HepG2 (cell line): ENCODE data around the gene KCNQ1OT1. TPM values are rescaled to one million over a fixed set of nuclear protein-coding genes. Genes with fewer than 3 reads are reported as not detected.
A peak's percentile ranks its signal among the peaks of the same experiment; 100 is the strongest.

ENCODE experiments used
- ATAC-seq: fragments of 200-7000 bp; cut with Tn5 transposase; 3 replicates; pipeline ENCODE4 v1.9.1; 2020; ENCODE audit warnings: mild to moderate bottlenecking, moderate library complexity
- BruUV-seq: library from RNA; stranded (reverse); fragments of 400-500 nt; replicated peaks from 2 replicates; lab custom pipeline; 2021; lab: Mats Ljungman, UMichigan
- CTCF ChIA-PET: fragments of 300-600 bp; formaldehyde crosslinking; extraction: SDS; loops from one replicate; lab custom pipeline; 2021; ENCODE audit warnings: low total read pairs, inconsistent platforms, low intra/inter-chr PET ratio; lab: Yijun Ruan, JAX
- POLR2A ChIA-PET: fragments of 350-600 bp; sonication (Branson Sonifier 250); formaldehyde crosslinking; loops from one replicate; lab custom pipeline; 2020; ENCODE audit warnings: antibody characterized with exemption, inconsistent platforms; lab: Yijun Ruan, JAX
- DNase-seq: peaks from one replicate; pipeline ENCODE4 v3.0.0-alpha.2; 2015; ENCODE audit warnings: low spot score
- FAIRE-seq: peaks from 3 replicates; lab custom pipeline; 2011; peaks lifted over from hg19 to GRCh38; lab: Jason Lieb, UNC
- H2AFZ ChIP-seq: one replicate; pipeline ENCODE4 v1.6.1; 2011; ENCODE audit warnings: low read length, inconsistent platforms
- H3K27ac ChIP-seq: fragments of 300-600 bp; 3 replicates; pipeline ENCODE4 v1.8.0; 2011; ENCODE audit warnings: mixed run types, mild to moderate bottlenecking, mixed read lengths, low read length, inconsistent platforms; ENCODE audit not compliant: insufficient read depth; ENCODE audit errors: extremely low read length
- H3K27me3 ChIP-seq, 2 experiments: fragments of 200-600 bp in 1 of 2; 2 replicates in 1 of 2; 3 replicates in 1 of 2; pipeline versions ENCODE4 v1.6.0 to v1.8.0; 2011; ENCODE audit warnings: low read length in 2 of 2, mild to moderate bottlenecking in 2 of 2, moderate library complexity in 2 of 2, inconsistent platforms in 1 of 2; ENCODE audit not compliant: insufficient read depth in 2 of 2, control insufficient read depth in 1 of 2
- H3K36me3 ChIP-seq, 2 experiments: fragments of 200-600 bp in 1 of 2; replicated peaks in 1 of 2; 2 replicates in 1 of 2; 3 replicates in 1 of 2; pipeline versions ENCODE4 v1.5.1 to v1.8.0; 2011; ENCODE audit warnings: low read length in 2 of 2, inconsistent platforms in 1 of 2; ENCODE audit not compliant: insufficient read depth in 2 of 2, control insufficient read depth in 1 of 2
- H3K4me1 ChIP-seq: 2 replicates; pipeline ENCODE4 v1.5.1; 2012; ENCODE audit warnings: low read length, inconsistent platforms; ENCODE audit not compliant: insufficient read depth
- H3K4me2 ChIP-seq: 2 replicates; pipeline ENCODE4 v1.6.0; 2011; ENCODE audit warnings: low read depth, low read length, inconsistent platforms
- H3K4me3 ChIP-seq, 3 experiments: fragments of 200-600 bp in 1 of 3; sonication (generic), shearing (Covaris generic) in 1 of 3; replicated peaks in 1 of 3; 2 replicates each; pipeline ENCODE4 v1.5.1; 2011 to 2016; ENCODE audit warnings: low read length in 3 of 3, inconsistent platforms in 2 of 3, low read depth in 2 of 3, mild to moderate bottlenecking in 2 of 3, control low read depth in 1 of 3, mixed read lengths in 1 of 3; ENCODE audit not compliant: insufficient read depth in 1 of 3
- H3K79me2 ChIP-seq: one replicate; pipeline ENCODE4 v1.6.1; 2011; ENCODE audit warnings: low read length, inconsistent platforms; ENCODE audit not compliant: insufficient read depth
- H3K9ac ChIP-seq: 2 replicates; pipeline ENCODE4 v1.6.0; 2011; ENCODE audit warnings: mild to moderate bottlenecking, low read depth, low read length, inconsistent platforms; ENCODE audit not compliant: insufficient read depth
- H3K9me3 ChIP-seq: 2 replicates; pipeline ENCODE4 v1.5.1; 2012; ENCODE audit warnings: mild to moderate bottlenecking, low read length
- H4K20me1 ChIP-seq: 2 replicates; pipeline ENCODE4 v1.6.0; 2011; ENCODE audit warnings: inconsistent platforms, mild to moderate bottlenecking, low read length, moderate library complexity; ENCODE audit not compliant: insufficient read depth
- ATF3 ChIP-seq: sonication (generic); formaldehyde crosslinking; IDR thresholded peaks from 2 replicates; pipeline ENCODE4 v1.4.0; 2020; ENCODE audit warnings: missing genetic modification reagents
- ATF7-NPFF ChIP-seq: sonication (generic); formaldehyde crosslinking; IDR thresholded peaks from 2 replicates; pipeline ENCODE4 v1.8.1; 2023; ENCODE audit warnings: mild to moderate bottlenecking, low read depth, missing genetic modification reagents, moderate library complexity
- BRCA1 ChIP-seq: sonication (generic); formaldehyde crosslinking; IDR thresholded peaks from 2 replicates; pipeline ENCODE4 v1.4.0; 2020; ENCODE audit warnings: missing genetic modification reagents
- CCAR2 ChIP-seq: fragments of 200-400 bp; formaldehyde crosslinking; optimal IDR thresholded peaks from 2 replicates; pipeline ENCODE3; 2018; ENCODE audit warnings: low read depth, mild to moderate bottlenecking, low read length, moderate library complexity
- FOXK1 ChIP-seq: sonication (generic); formaldehyde crosslinking; IDR thresholded peaks from 2 replicates; pipeline ENCODE4 v1.4.0; 2020; ENCODE audit warnings: low read depth, missing genetic modification reagents, borderline replicate concordance
- GATA4 ChIP-seq: sonication (generic); IDR thresholded peaks from 2 replicates; pipeline ENCODE4 v1.6.1; 2016; ENCODE audit warnings: antibody characterized with exemption, low read depth, borderline replicate concordance
- JDP2 ChIP-seq: sonication (generic); formaldehyde crosslinking; IDR thresholded peaks from 2 replicates; pipeline ENCODE4 v1.8.1; 2022; ENCODE audit warnings: missing genetic modification reagents, borderline replicate concordance
- MXD3 ChIP-seq: IDR thresholded peaks from 2 replicates; pipeline ENCODE4 v1.6.1; 2016; ENCODE audit warnings: mild to moderate bottlenecking, missing biosample characterization, missing genetic modification reagents
- NR1H2 ChIP-seq: sonication (generic); formaldehyde crosslinking; IDR thresholded peaks from 2 replicates; pipeline ENCODE4 v1.8.1; 2022; ENCODE audit warnings: low read depth, missing genetic modification reagents, borderline replicate concordance
- PITX1 ChIP-seq: sonication (generic); formaldehyde crosslinking; IDR thresholded peaks from 2 replicates; pipeline ENCODE4 v1.5.1; 2020; ENCODE audit warnings: mild to moderate bottlenecking, missing genetic modification reagents
- RAD21 ChIP-seq: fragments of 450-650 bp; formaldehyde crosslinking; IDR thresholded peaks from 2 replicates; pipeline ENCODE4 v1.5.0; 2020; ENCODE audit warnings: mild to moderate bottlenecking
- RBAK ChIP-seq: sonication (generic); formaldehyde crosslinking; IDR thresholded peaks from 2 replicates; pipeline ENCODE4 v1.5.1; 2020; ENCODE audit warnings: mild to moderate bottlenecking, missing genetic modification reagents
- SPEN ChIP-seq: sonication (generic); formaldehyde crosslinking; IDR thresholded peaks from 2 replicates; pipeline ENCODE4 v1.5.1; 2020; ENCODE audit warnings: low read depth, mild to moderate bottlenecking, missing genetic modification reagents
- STAG1 ChIP-seq: sonication (generic); formaldehyde crosslinking; IDR thresholded peaks from 2 replicates; pipeline ENCODE4 v1.4.0; 2020; ENCODE audit warnings: missing genetic modification reagents
- ZNF136 ChIP-seq: sonication (generic); formaldehyde crosslinking; IDR thresholded peaks from 2 replicates; pipeline ENCODE4 v1.8.1; 2022; ENCODE audit warnings: low read depth, mild to moderate bottlenecking, moderate library complexity, missing genetic modification reagents
- ZNF350 ChIP-seq: sonication (generic); formaldehyde crosslinking; IDR thresholded peaks from 2 replicates; pipeline ENCODE4 v1.4.0; 2020; ENCODE audit warnings: mild to moderate bottlenecking, low read depth, missing genetic modification reagents, borderline replicate concordance
- ZNF430 ChIP-seq: sonication (generic); formaldehyde crosslinking; IDR thresholded peaks from 2 replicates; pipeline ENCODE4 v1.9.0; 2021; ENCODE audit warnings: mild to moderate bottlenecking, missing genetic modification reagents
- ZNF543 ChIP-seq: sonication (generic); formaldehyde crosslinking; IDR thresholded peaks from 2 replicates; pipeline ENCODE4 v1.4.0; 2020; ENCODE audit warnings: mild to moderate bottlenecking, missing genetic modification reagents
- ZNF569 ChIP-seq: sonication (generic); formaldehyde crosslinking; IDR thresholded peaks from 2 replicates; pipeline ENCODE4 v1.5.0; 2020; ENCODE audit warnings: mild to moderate bottlenecking, missing genetic modification reagents, moderate library complexity, borderline replicate concordance
- WGBS: methylation state at CpG from one replicate; pipeline ENCODE4 v1.1.6; 2017; ENCODE audit warnings: low lambda C conversion rate; 5-methylcytosine and 5-hydroxymethylcytosine counted together
- in situ Hi-C: cut with HindIII; loops from 2 replicates; pipeline ENCODE4 v1.10.0; 2017; ENCODE audit warnings: low pct_unique_long_range_greater_than_20kb; ENCODE audit not compliant: extremely low pct_ligation_motif_present
- intact Hi-C: fragments of 100-400 bp; cut with micrococcal nuclease; formaldehyde crosslinking; loops from one replicate; pipeline ENCODE4 v1.10.0; 2022; ENCODE audit not compliant: unreplicated experiment
- polyA plus RNA-seq, 8 experiments: library from polyadenylated mRNA; depleted of rRNA in 3 of 8; stranded (reverse) in 7 of 8; unstranded in 1 of 8; fragments of >200 nt; fragmentation: Illumina TruSeq in 4 of 8; extraction: Trizol in 4 of 8; gene quantifications; 2 replicates each; pipeline versions ENCODE4 v1.2.1 to v1.2.3, GENCODE V29; 2011 to 2016; ENCODE audit warnings: low read depth in 4 of 8, missing spikeins in 1 of 8, mixed read lengths in 1 of 8; ENCODE audit not compliant: insufficient read depth in 1 of 8
- total RNA-seq, 5 experiments: library from RNA; depleted of rRNA; stranded (reverse); fragments of >200 nt; fragmentation: Illumina TruSeq; extraction: Trizol; gene quantifications; 2 replicates each; pipeline ENCODE4 v1.2.3, GENCODE V29; 2016; ENCODE audit warnings: low read depth in 1 of 5
- TF ChIP-seq, protein P1 (sequence below): sonication (generic); formaldehyde crosslinking; IDR thresholded peaks from 2 replicates; pipeline ENCODE4 v1.5.0; 2020; ENCODE audit warnings: mild to moderate bottlenecking, low read depth, missing genetic modification reagents, borderline replicate concordance
- TF ChIP-seq, protein P2 (sequence below): sonication (generic); formaldehyde crosslinking; IDR thresholded peaks from 2 replicates; pipeline ENCODE4 v1.5.0; 2020; ENCODE audit warnings: mild to moderate bottlenecking, missing genetic modification reagents, moderate library complexity

The KCNQ1OT1 gene
- total and polyA plus RNA-seq, 2 of the 13 experiments (the other 11 are each of a cell fraction or from before 2014, with no cell fraction given): 1.3 to 18.9 TPM

DNA sequence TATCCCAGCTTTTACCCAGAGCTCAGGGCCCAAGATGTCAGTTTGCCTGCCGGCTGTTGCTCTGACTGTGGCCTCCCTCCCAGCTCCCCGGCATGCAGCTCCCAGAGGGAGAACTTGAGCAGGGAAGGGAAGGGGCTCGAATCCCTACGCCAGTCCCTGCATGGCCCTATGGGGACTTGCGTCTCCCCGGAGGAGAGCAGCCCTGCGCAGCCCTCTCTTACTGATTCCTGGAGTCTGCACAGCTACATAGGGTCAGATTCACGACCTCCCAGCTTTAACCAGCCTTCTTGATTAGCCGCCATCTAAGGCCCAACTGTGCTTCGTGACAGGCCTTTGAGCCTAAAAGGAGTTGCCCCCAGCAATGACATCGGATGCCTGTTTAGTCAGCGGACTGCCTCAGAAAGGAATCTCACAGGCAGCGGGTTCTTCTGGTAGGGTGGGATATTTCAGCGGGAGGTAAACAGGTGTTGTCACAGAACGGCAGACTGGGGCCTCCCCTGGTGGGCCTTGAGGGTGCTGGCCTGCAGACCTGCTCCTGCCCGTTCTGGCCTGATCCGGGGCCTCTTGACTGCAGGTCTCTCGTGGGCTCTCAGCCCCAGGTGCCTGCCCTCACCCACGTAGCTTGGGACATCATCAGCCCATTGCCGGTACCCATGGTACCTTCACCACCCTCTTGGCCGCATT lies 43.8 kb upstream of the KCNQ1OT1 start:
- 66% methylated on average over 10 of the region's 21 CpGs for WGBS
- TF ChIP-seq MXD3 (CRISPR knock-in tag) (no peak), SPEN (no peak), ZNF350 (CRISPR knock-in tag) (no peak), PITX1 (CRISPR knock-in tag) (no peak), ATF3 (CRISPR knock-in tag) (no peak), NR1H2 (CRISPR knock-in tag) (no peak), RAD21 (CRISPR knock-in tag) (peak; percentile 33; the same call in 1 of the 2 replicates), JDP2 (no peak), BRCA1 (CRISPR knock-in tag) (no peak), ZNF430 (CRISPR knock-in tag) (no peak), STAG1 (CRISPR knock-in tag) (peak; percentile 55), ZNF569 (CRISPR knock-in tag) (no peak), ATF7-NPFF (CRISPR knock-in tag) (no peak), ZNF543 (CRISPR knock-in tag) (no peak), GATA4 (no peak), RBAK (CRISPR knock-in tag) (no peak), FOXK1 (CRISPR knock-in tag) (no peak), ZNF136 (CRISPR knock-in tag) (no peak), CCAR2 (no peak)
- TF ChIP-seq, protein P1, sequence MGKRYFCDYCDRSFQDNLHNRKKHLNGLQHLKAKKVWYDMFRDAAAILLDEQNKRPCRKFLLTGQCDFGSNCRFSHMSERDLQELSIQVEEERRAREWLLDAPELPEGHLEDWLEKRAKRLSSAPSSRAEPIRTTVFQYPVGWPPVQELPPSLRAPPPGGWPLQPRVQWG (CRISPR knock-in tag): no peak
- TF ChIP-seq, protein P2, sequence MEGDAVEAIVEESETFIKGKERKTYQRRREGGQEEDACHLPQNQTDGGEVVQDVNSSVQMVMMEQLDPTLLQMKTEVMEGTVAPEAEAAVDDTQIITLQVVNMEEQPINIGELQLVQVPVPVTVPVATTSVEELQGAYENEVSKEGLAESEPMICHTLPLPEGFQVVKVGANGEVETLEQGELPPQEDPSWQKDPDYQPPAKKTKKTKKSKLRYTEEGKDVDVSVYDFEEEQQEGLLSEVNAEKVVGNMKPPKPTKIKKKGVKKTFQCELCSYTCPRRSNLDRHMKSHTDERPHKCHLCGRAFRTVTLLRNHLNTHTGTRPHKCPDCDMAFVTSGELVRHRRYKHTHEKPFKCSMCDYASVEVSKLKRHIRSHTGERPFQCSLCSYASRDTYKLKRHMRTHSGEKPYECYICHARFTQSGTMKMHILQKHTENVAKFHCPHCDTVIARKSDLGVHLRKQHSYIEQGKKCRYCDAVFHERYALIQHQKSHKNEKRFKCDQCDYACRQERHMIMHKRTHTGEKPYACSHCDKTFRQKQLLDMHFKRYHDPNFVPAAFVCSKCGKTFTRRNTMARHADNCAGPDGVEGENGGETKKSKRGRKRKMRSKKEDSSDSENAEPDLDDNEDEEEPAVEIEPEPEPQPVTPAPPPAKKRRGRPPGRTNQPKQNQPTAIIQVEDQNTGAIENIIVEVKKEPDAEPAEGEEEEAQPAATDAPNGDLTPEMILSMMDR (CRISPR knock-in tag): peak; percentile 38

More for the DNA sequence above, 43.8 kb upstream of the KCNQ1OT1 start:
- Histone ChIP-seq H4K20me1 (no peaks in the 10 kb centered on the region), H3K9ac (no peak overlapping the region), H3K4me2 (no peak overlapping the region), H3K27me3 (peaks cover 13 to 62% of the 10 kb centered on the region in 2 experiments), H3K27ac (no peak overlapping the region), H3K4me1 (peaks cover 54% of the 10 kb centered on the region), H2AFZ (no peak overlapping the region), H3K4me3 (no peak overlapping the region), H3K79me2 (no peaks in the 10 kb centered on the region), H3K9me3 (no peaks in the 10 kb centered on the region), H3K36me3 (no peaks in the 10 kb centered on the region)
- DNase-seq (no peak), ATAC-seq (peak; percentile 20; the same call in 2 of the 3 replicates), FAIRE-seq (no peak)
- intact Hi-C loops: no loop called here
- no TSS peak for BruUV-seq
- ChIA-PET POLR2A (interaction anchor here (1.0 to 4.8 kb wide), 4 partner anchors 12 to 44 kb away, joined by 3 to 90 read pairs (median 9); partner anchors contain the start of gene KCNQ1OT1), CTCF (no interaction called here)
- in situ Hi-C loops: loop anchor here (25.0 kb wide), 1 partner anchor 531 kb away; no protein-coding TSS in a partner anchor
